Astrocyte (in vitro differentiated cells and primary cell): ENCODE measurements around the gene NXNL1.

Experiments used
- CTCF ChIP-seq: IDR thresholded peaks from 2 replicates; pipeline ENCODE4 v1.5.1; 2011; ENCODE audit warnings: low read depth, mild to moderate bottlenecking, inconsistent platforms, low read length, moderate library complexity; ENCODE audit not compliant: insufficient read depth
- EZH2 ChIP-seq: IDR thresholded peaks from 2 replicates; pipeline ENCODE4 v1.6.1; 2012; ENCODE audit warnings: mild to moderate bottlenecking, low read length, inconsistent platforms; ENCODE audit not compliant: insufficient read depth

GRCh38 chr19:17431417-17431816, 29.3 kb downstream of the NXNL1 start:
- TF ChIP-seq CTCF (no peak), EZH2 (no peak)
